ENCODE results near the gene TADA2B.

DNA sequence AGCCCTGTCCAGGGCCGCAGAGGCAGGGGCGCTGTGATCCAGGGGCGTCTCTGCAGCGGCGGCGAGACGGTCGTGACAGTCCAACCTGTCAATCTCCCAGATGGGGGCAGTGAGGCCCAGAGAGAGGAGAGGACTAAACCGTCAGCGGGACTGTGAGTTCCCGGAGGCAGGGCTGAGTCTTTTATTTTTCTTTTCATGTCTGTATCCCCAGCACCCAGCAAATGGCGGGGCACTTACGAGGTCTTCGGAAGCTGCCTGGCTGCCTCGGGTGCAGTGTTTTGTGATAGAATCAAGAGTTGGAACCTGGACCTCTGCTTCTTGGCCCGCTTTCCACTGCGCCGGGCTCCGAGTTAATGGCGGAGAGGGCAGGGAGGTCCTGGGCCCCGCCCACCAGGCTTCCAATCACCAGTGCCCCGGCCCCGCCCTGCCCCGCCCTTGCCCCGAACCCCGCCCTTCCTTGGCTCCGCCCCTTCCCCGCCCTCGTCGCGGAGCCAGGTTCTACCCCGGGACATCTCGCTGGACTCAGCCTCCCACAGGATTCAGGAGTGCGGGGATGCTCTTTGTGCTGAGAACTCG, 59.9 kb downstream of the TADA2B start:
- peak; percentile 56 to 62 for TF ChIP-seq POLR2AphosphoS5 (IDR thresholded peaks at IDR 0.05)
- TF ChIP-seq, protein P1, sequence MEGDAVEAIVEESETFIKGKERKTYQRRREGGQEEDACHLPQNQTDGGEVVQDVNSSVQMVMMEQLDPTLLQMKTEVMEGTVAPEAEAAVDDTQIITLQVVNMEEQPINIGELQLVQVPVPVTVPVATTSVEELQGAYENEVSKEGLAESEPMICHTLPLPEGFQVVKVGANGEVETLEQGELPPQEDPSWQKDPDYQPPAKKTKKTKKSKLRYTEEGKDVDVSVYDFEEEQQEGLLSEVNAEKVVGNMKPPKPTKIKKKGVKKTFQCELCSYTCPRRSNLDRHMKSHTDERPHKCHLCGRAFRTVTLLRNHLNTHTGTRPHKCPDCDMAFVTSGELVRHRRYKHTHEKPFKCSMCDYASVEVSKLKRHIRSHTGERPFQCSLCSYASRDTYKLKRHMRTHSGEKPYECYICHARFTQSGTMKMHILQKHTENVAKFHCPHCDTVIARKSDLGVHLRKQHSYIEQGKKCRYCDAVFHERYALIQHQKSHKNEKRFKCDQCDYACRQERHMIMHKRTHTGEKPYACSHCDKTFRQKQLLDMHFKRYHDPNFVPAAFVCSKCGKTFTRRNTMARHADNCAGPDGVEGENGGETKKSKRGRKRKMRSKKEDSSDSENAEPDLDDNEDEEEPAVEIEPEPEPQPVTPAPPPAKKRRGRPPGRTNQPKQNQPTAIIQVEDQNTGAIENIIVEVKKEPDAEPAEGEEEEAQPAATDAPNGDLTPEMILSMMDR (IDR thresholded peaks at IDR 0.05) = no peak
- TF ChIP-seq EP300 (IDR thresholded peaks at IDR 0.05) = no peak

Data from upper lobe of left lung (tissue), 4 donors.